ENCODE results near the gene DLG2. TPM values are rescaled to one million over a fixed set of nuclear protein-coding genes. Genes with fewer than 3 reads are reported as not detected.

DLG2 gene
- polyA plus RNA-seq, 1 donor, result 14.7 TPM

- DNase-seq, result no peak
These were observed 1189.8 kb downstream of the DLG2 start for GRCh38 chr11:84437071-84437980.

DNA sequence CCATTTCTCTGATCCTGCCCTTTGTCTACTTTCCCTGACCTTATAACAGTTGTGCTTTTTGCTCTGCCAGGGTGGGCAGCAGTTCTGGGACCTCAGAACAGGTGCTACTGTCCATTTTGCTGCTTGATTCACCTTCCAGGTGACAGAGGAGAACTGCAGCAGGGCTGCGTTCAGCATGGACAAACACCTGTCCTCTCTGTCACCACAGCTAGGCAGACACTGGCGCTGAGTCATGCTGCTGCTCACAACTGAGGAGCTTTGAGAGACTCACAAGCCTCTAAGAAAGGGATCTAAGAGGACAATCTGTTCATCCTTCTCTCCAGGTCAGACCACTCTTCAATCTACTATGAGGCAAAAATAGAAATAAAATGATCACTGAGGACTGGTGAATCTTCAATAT is 1196.5 kb downstream of the DLG2 start:
- DNase-seq, result no peak

DNA sequence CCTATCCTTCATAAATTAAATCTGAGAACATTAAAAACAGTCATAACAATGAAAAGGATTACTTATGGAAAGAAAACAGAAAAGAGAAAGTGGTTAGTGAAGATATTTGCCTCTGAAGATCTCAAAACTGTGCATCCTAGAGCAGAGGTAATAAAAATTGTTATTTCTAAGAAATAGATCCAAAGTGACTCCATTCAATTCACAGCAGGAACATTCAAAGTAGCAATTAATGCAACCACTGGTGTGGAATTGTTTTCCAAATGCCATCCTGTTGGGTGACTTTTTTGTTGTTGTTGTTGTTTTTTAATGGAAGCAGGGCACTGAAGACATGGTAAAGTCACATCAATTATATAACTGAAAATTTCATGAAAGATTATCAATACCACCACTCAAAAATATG is 1201.5 kb downstream of the DLG2 start:
- DNase-seq, result no peak

DNA sequence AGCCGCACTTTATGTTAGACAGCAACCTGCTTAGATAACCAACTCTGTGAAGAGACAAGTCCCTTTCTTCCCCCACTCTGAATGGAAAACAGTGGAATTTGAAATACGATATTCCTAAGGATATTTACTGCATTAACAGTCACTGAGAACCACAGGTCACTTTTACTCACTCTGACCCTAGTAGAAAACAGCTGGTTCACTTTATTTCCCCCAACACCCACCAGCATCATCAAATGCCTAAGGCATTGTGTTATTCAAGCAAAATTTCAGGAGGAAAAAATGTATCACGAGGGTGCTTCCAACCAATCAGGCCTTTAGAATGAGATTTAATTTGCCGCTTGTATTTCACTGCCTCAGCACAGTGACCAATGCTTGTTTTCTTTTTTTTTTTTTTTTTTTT is 1206.9 kb downstream of the DLG2 start:
- DNase-seq, result no peak

DNA sequence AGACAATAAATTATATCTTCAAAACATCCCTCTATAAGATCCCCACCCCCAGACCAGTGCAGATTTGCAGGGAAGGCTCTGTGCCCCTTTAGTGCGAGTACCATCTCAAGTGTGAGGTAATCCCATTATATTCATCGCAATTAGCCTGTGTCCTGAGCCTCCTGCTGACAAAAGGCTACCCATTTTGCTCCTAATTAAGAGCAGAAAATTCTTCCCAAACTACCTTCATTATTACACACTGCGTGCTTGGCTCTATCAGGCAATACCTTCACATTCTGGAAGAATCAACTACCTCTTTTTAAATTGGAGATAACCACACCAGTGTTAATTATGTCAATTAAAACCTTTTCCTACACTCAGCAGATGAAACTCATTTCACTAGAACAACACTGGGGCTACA is 1207.5 kb downstream of the DLG2 start:
- DNase-seq, result no peak

DNA sequence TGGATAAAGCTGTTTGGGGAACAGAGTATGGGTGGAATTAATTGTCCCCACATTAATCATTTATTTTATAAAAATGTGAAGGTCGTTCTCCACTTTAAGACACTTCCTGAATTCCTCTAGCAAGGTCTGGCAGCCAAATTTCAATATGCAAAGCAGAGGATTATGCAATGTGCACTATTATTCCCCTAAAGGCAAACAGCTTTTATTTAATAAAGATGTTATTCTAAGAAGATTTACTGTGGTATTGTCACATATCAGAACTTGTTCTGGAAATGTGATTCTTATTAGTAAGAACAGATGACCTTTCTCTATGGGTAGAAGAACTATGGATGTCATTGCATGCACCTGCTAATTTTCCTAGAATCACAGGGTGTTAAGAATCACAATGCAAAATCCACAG is 1212.2 kb downstream of the DLG2 start:
- DNase-seq, result no peak

GRCh38 chr11:84413549-84413948 is 1213.6 kb downstream of the DLG2 start:
- DNase-seq, result no peak

DNA sequence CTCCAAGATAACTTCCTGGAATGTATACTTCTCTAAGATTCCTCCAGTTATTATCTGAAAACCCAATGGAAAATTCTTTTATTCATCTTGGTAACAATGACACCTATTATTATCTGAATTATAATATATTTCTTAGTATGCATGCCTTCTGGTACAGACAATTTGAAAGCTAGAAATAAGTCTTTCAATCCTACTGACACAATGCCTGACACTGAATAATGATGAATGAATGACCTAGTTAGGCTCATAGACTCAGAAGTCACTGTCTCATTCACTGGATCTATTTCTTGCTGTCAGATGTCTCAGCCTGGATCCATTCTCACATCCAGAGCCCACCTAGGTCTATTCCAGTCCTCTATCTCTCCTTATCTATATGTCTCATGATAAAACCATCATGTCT is 1214.3 kb downstream of the DLG2 start:
- DNase-seq, result no peak

DNA sequence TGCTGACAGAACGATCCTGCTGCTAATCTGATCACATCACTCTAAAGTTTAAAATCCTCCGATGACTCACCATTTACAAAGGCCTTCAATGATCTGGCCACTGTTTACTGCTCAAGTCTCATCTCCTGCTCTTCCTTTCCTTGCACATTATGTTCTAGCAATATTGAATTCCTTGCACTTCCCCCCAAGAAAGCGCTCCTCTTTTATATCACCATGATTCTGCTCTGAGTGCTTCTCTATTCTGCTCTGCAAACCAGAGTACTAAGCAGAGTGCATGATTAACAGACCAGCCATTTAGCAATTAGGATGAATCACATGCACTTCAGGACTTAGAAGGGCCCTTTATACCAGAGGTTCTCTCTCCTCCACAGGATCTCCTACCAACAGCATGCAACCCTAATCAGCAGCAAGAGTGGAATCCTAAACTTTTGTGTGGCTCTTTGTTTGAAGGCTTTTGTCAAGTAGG is 1218.2 kb downstream of the DLG2 start:
- DNase-seq, result no peak

GRCh38 chr11:84407091-84407490 is 1220.1 kb downstream of the DLG2 start:
- no peak for DNase-seq

- no peak for DNase-seq
These were observed 1229.0 kb downstream of the DLG2 start for GRCh38 chr11:84398017-84398626.

DNA sequence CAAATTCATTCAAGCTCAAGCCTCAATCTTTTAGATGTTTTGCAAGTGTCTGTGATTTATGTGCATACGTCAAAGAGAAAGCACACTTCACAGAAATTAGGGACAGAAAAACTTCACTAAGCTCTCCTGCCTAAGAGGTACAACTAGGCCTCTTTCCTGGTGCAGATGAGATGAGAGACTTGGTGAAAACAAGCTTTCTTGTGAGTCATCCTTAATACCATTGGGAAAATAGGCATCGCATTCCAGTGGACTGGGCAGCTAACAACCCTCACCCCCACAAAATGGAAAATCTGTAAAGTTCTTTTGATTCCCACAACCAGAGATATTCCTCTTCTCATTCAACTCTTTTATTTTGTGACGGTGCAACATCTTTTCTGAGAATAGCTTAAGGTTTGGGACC is 1230.6 kb downstream of the DLG2 start:
- DNase-seq, result no peak

DNA sequence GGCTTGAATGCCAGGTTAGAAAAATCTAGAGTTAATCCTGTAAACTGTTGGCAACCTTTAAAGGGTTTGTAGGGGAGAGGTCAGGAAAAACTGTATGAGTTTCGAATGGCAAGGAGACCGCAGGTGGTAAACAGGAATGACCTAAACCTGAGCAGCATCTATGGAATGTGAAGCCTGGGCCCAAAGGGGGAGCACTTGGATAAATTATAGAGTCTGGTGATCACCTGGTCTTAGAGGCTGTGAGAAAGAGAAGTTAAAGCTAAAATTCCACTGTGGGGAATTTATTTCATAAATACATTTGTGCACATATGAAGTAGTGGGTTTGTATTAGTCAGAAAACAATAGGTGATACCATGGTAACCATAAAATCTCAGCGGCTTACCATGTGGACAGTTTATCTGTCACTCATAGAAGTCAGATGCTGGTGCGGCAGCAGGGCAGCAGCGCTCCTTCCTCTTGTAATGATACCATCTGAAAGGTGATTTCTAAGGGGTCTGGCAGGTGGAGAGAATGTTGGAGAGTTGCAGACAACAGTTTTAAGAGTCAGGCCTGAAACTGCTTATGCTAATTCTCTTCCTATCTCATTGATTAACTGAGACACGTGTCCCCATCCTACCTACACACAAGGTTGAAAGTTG is 1236.6 kb downstream of the DLG2 start:
- no peak for DNase-seq

DNA sequence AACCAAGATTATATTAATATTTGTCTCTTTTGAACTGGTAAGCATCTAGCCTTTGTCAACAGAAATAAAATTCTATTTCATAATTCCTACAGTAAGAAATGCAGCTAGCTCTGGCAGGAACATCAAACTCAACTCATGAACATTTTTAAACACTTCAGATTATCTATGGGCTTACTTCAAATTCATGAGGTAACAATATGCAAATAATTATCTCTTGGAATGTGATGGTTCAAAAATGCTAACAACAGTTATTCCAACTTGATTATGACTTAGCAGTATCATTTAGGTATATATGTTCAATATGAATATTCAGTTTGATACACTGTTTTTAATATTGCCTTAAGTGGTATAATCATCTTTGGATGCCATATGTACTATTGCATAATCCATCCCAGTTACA is 1237.4 kb downstream of the DLG2 start:
- DNase-seq, result no peak

- DNase-seq, result peak; percentile 45
These were observed 1242.4 kb downstream of the DLG2 start for GRCh38 chr11:84384731-84385130.

GRCh38 chr11:84383576-84383975 is 1243.6 kb downstream of the DLG2 start:
- peak; percentile 44 for DNase-seq

- no peak for DNase-seq
These were observed 1245.5 kb downstream of the DLG2 start for GRCh38 chr11:84381666-84382065.

GRCh38 chr11:84372381-84372950 is 1254.7 kb downstream of the DLG2 start:
- DNase-seq, result no peak

DNA sequence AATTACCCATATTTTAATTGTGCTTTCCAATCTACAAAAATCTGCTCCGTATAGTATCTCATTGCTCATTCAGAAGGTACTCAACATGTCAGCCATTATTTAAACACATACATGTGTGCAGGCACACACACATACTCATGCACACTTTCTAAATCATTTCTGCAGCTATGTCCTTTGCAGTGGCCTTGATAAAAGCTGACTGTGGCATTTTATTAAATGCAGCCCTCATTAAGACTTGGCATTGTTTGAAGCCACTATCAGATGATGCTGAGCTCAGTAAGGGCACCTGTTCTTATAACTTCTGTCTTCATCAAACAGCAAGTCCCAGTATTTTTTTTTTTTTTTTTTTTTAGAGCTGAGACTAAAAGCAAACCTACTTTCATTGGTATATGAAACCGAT is 1269.1 kb downstream of the DLG2 start:
- no peak for DNase-seq

GRCh38 chr11:84355911-84356310 is 1271.2 kb downstream of the DLG2 start:
- DNase-seq, result no peak

- no peak for DNase-seq
These were observed 1281.5 kb downstream of the DLG2 start for GRCh38 chr11:84345597-84345996.

GRCh38 chr11:84345027-84345426 is 1282.1 kb downstream of the DLG2 start:
- no peak for DNase-seq

DNA sequence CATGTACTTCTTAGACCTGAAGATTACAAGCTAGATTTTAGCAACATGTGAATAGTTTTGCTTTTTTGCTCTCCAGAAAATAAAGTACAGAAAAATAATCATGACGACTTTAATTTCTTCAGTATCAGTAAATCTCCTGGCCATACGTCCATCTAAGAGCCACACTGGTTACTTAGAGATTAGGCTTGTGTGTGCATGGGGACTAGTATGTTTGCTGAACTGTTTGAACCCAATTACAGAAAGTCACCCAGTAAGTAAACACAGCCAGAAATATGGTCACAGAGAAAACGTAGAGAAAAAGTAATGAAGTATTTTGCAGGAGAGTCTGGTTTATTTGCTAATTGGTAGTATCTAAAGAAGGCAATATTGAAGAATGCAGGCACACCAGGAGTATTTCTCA is 1287.3 kb downstream of the DLG2 start:
- DNase-seq, result no peak
